Endothelial cell of umbilical vein (primary cell): Measurements from ENCODE around the gene ACTN1. TPM values are rescaled to one million over a fixed set of nuclear protein-coding genes. Genes with fewer than 3 reads are reported as not detected.

Source experiments
- BruUV-seq: library from RNA; stranded (reverse); fragments of 400-500 nt; replicated peaks from 2 replicates; lab custom pipeline; 2021; lab: Mats Ljungman, UMichigan
- CTCF ChIA-PET: fragments of 300-600, 350-600 bp; sonication (Branson Sonifier 250); formaldehyde crosslinking; loops from one replicate; lab custom pipeline; 2021; ENCODE audit warnings: antibody characterized with exemption, inconsistent platforms; lab: Charles Lee
- POLR2A ChIA-PET: fragments of 300-600, 350-600 bp; sonication (Branson Sonifier 250); formaldehyde crosslinking; loops from one replicate; lab custom pipeline; 2021; ENCODE audit warnings: antibody characterized with exemption, inconsistent platforms; lab: Charles Lee
- DNase-seq: peaks from one replicate; pipeline ENCODE4 v3.0.0-alpha.2; 2011; ENCODE audit warnings: low read depth, low spot score
- FAIRE-seq: peaks from 2 replicates; lab custom pipeline; 2011; peaks lifted over from hg19 to GRCh38; lab: Jason Lieb, UNC
- H2AFZ ChIP-seq: 2 replicates; pipeline ENCODE4 v1.6.0; 2012; ENCODE audit warnings: low read depth, low read length, control low read depth, inconsistent platforms
- H3K27ac ChIP-seq: 2 replicates; pipeline ENCODE4 v1.5.1; 2011; ENCODE audit warnings: low read depth, mild to moderate bottlenecking, control low read depth, low read length, moderate library complexity; ENCODE audit not compliant: insufficient read depth
- H3K27me3 ChIP-seq, 2 experiments: 2 replicates each; pipeline versions ENCODE4 v1.6.0 to v1.6.1; 2011; ENCODE audit warnings: low read length in 2 of 2, mixed read lengths in 1 of 2; ENCODE audit not compliant: control insufficient read depth in 2 of 2, insufficient read depth in 2 of 2
- H3K36me3 ChIP-seq, 2 experiments: 2 replicates in 1 of 2; 3 replicates in 1 of 2; pipeline ENCODE4 v1.5.1; 2011; ENCODE audit warnings: low read length in 2 of 2, mild to moderate bottlenecking in 1 of 2, moderate library complexity in 1 of 2; ENCODE audit not compliant: control insufficient read depth in 2 of 2, insufficient read depth in 2 of 2; ENCODE audit errors: extremely low read depth in 1 of 2
- H3K4me1 ChIP-seq: 3 replicates; pipeline ENCODE4 v1.5.1; 2011; ENCODE audit warnings: mild to moderate bottlenecking, low read length; ENCODE audit not compliant: control insufficient read depth, insufficient read depth; ENCODE audit errors: extremely low read depth
- H3K4me2 ChIP-seq: 2 replicates; pipeline ENCODE4 v1.6.1; 2011; ENCODE audit warnings: low read length, control low read depth, mixed read lengths; ENCODE audit not compliant: insufficient read depth
- H3K4me3 ChIP-seq, 3 experiments: fragments of 200-600 bp in 1 of 3; sonication (generic), shearing (Covaris generic) in 1 of 3; replicated peaks in 1 of 3; 2 replicates each; pipeline ENCODE4 v1.5.1; 2011 to 2016; ENCODE audit warnings: control low read depth in 3 of 3, low read length in 3 of 3, mild to moderate bottlenecking in 2 of 3, inconsistent platforms in 1 of 3, low read depth in 1 of 3, moderate library complexity in 1 of 3; ENCODE audit not compliant: insufficient read depth in 1 of 3
- H3K79me2 ChIP-seq: 2 replicates; pipeline ENCODE4 v1.6.0; 2012; ENCODE audit warnings: low read length, inconsistent platforms; ENCODE audit not compliant: control insufficient read depth, insufficient read depth
- H3K9ac ChIP-seq: replicated peaks from 2 replicates; pipeline ENCODE3; 2011; ENCODE audit warnings: low read length, control low read depth; ENCODE audit not compliant: insufficient read depth; ENCODE audit errors: extremely low read depth
- H3K9me1 ChIP-seq: replicated peaks from 3 replicates; pipeline ENCODE4 v1.6.0; 2011; ENCODE audit warnings: mild to moderate bottlenecking, low read length; ENCODE audit not compliant: control insufficient read depth, insufficient read depth; ENCODE audit errors: extremely low read depth
- H3K9me3 ChIP-seq: replicated peaks from 2 replicates; pipeline ENCODE4 v1.5.1; 2012; ENCODE audit warnings: low read length, inconsistent platforms; ENCODE audit not compliant: control insufficient read depth, insufficient read depth
- H4K20me1 ChIP-seq: replicated peaks from 2 replicates; pipeline ENCODE3; 2011; ENCODE audit warnings: mild to moderate bottlenecking, low read length; ENCODE audit not compliant: control insufficient read depth, insufficient read depth; ENCODE audit errors: extremely low read depth
- CTCF ChIP-seq, 2 donors: IDR thresholded peaks; 1 replicate in 1 of 2; 2 replicates in 1 of 2; pipeline ENCODE4 v1.5.1; 2011; ENCODE audit warnings: low read length in 2 of 2, mild to moderate bottlenecking in 2 of 2, moderate library complexity in 2 of 2, control low read depth in 1 of 2, inconsistent platforms in 1 of 2, low read depth in 1 of 2; ENCODE audit not compliant: insufficient read depth in 1 of 2; ENCODE audit errors: extremely low read depth in 1 of 2
- EZH2 ChIP-seq: IDR thresholded peaks from 2 replicates; pipeline ENCODE4 v1.6.1; 2012; ENCODE audit warnings: borderline replicate concordance, low read depth, mild to moderate bottlenecking, moderate library complexity, low read length, inconsistent platforms; ENCODE audit not compliant: severe bottlenecking
- FOS ChIP-seq: IDR thresholded peaks from 2 replicates; pipeline ENCODE4 v1.6.1; 2011; ENCODE audit warnings: mild to moderate bottlenecking, low read length, moderate library complexity, borderline replicate concordance; ENCODE audit not compliant: insufficient read depth
- GATA2 ChIP-seq: IDR thresholded peaks from 2 replicates; pipeline ENCODE4 v1.7.0; 2011; ENCODE audit warnings: low read depth, mild to moderate bottlenecking, moderate library complexity, mixed read lengths, low read length; ENCODE audit not compliant: insufficient read length, insufficient read depth
- JUN ChIP-seq: IDR thresholded peaks from 2 replicates; pipeline ENCODE4 v1.6.1; 2011; ENCODE audit warnings: borderline replicate concordance, low read depth; ENCODE audit not compliant: insufficient read length, insufficient read depth
- MAX ChIP-seq: IDR thresholded peaks from 2 replicates; pipeline ENCODE4 v1.6.1; 2011; ENCODE audit not compliant: insufficient read depth, insufficient read length
- MYC ChIP-seq: IDR thresholded peaks from one replicate; pipeline ENCODE4 v1.6.1; 2011; ENCODE audit warnings: mild to moderate bottlenecking, low read depth, low read length
- POLR2A ChIP-seq: IDR thresholded peaks from 2 replicates; pipeline ENCODE4 v1.6.1; 2012; ENCODE audit warnings: low read depth, mild to moderate bottlenecking, control low read depth, low read length
- POLR2AphosphoS5 ChIP-seq: IDR thresholded peaks from 2 replicates; pipeline ENCODE4 v1.6.1; 2012; ENCODE audit warnings: low read depth, mild to moderate bottlenecking, control low read depth, low read length, moderate library complexity; ENCODE audit not compliant: insufficient read depth
- dilution Hi-C: fragments of 300-500 bp; cut with MboI; formaldehyde crosslinking; loops from one replicate; pipeline ENCODE4 v1.15.0; 2019; ENCODE audit warnings: low sequenced_read_pairs; ENCODE audit not compliant: extremely low pct_ligation_motif_present
- intact Hi-C: fragments of 100-400 bp; cut with micrococcal nuclease; formaldehyde crosslinking; loops from one replicate; pipeline ENCODE4 v1.10.0; 2022
- polyA plus RNA-seq, 4 experiments: library from polyadenylated mRNA; depleted of rRNA in 3 of 4; stranded (reverse) in 3 of 4; unstranded in 1 of 4; fragments of >200 nt; gene quantifications; 2 replicates each; pipeline versions ENCODE4 v1.2.1 to v1.2.3, GENCODE V29; 2011 to 2012; ENCODE audit warnings: missing spikeins in 1 of 4
- total RNA-seq: library from RNA; stranded (reverse); gene quantifications from 2 replicates; pipeline ENCODE4 v1.2.3, GENCODE V29; 2021

Gene ACTN1
- total and polyA plus RNA-seq, 2 donors (not counting 3 experiments of a cell fraction or from before 2014, with no cell fraction given), result 442 to 463 TPM

DNA sequence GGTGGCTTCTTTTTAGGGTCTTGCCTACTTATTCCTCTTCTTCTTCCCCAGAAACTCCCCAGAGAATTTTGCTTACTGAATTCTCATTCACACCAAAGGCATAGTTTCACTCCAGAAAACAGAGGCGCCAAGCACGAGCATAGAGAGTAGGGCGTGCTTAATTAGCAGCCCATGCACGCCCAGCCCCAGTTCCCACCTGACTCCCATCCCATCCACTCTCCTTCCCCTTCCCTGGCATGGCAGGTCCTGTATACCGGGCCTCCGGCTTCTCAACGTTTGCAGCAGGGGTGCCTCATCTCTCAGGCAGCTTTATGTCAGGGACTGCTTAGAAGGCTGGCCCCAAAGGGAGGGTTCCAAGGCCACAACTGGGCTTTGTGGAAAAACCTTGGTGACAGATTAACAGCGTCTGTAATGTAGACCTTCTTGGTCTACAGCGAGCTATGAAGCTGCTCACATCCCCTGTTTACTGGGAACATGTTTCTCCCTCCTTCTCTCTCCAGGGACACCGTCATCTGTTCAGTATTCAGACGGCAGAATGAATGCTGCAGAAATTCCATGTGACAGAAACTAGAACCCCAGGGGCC lies 62.7 kb downstream of the ACTN1 start:
- Histone ChIP-seq H2AFZ (no peak overlapping the region), H3K4me2 (no peak overlapping the region), H3K27me3 (no peaks in the 10 kb centered on the region), H4K20me1 (peaks cover 2% of the 10 kb centered on the region), H3K4me3 (no peak overlapping the region), H3K9ac (no peak overlapping the region), H3K79me2 (peaks cover 80% of the 10 kb centered on the region), H3K9me3 (no peaks in the 10 kb centered on the region), H3K9me1 (no peaks in the 10 kb centered on the region), H3K4me1 (no peaks in the 10 kb centered on the region), H3K36me3 (peaks cover 29 to 53% of the 10 kb centered on the region in 2 experiments), H3K27ac (no peak overlapping the region)
- no TSS peak for BruUV-seq
- ChIA-PET POLR2A (no interaction called here), CTCF (interaction anchor here (1.0 to 1.1 kb wide), 2 partner anchors 119 to 185 kb away, joined by 3 read pairs; no protein-coding TSS in a partner anchor)
- DNase-seq (no peak), FAIRE-seq (no peak)
- no peak for TF ChIP-seq CTCF (IDR thresholded peaks at IDR 0.05; ENCODE audit: extremely low read depth in 1 of 2, insufficient read depth in 1 of 2, low read depth in 1 of 2, low read length in 2 of 2)
- no peak for TF ChIP-seq JUN
- intact Hi-C loops (no loop called here), dilution Hi-C loops (no loop called here)

DNA sequence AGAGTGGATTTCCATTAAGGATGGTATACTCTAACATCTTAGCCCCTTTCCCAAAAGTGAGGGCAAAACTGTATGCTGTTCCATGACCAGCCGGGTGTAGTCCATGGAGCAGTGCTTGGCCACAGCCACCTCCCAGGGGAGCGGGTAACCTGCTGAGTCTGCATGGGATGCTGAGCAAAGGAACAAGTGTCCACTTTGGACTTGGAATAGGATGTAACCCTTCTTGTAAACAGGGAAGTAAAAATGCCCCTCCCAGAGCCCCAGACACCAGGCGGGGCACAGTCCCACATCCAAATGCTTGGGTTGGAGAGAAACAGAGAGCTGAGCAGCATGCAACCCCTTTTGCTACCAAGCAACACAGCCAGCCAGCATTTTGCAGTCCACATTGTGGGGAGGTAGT lies 65.6 kb downstream of the ACTN1 start:
- intact Hi-C loops (no loop called here), dilution Hi-C loops (no loop called here)
- Histone ChIP-seq H3K9ac (no peak overlapping the region), H2AFZ (no peak overlapping the region), H3K36me3 (peaks cover 37 to 52% of the 10 kb centered on the region in 2 experiments), H3K4me3 (no peak overlapping the region), H3K4me1 (no peaks in the 10 kb centered on the region), H3K27me3 (no peaks in the 10 kb centered on the region), H3K27ac (no peak overlapping the region), H3K9me1 (no peaks in the 10 kb centered on the region), H3K79me2 (peaks cover 76% of the 10 kb centered on the region), H4K20me1 (peaks cover 4% of the 10 kb centered on the region), H3K4me2 (no peak overlapping the region), H3K9me3 (no peaks in the 10 kb centered on the region)
- TF ChIP-seq MYC (no peak), POLR2AphosphoS5 (no peak), EZH2 (no peak), JUN (no peak), FOS (no peak), POLR2A (no peak), GATA2 (no peak), CTCF (IDR thresholded peaks at IDR 0.05; ENCODE audit: extremely low read depth in 1 of 2, insufficient read depth in 1 of 2, low read depth in 1 of 2, low read length in 2 of 2) (no peak), MAX (no peak)
- BruUV-seq, result no TSS peak
- no peak for DNase-seq
- no peak for FAIRE-seq
- ChIA-PET POLR2A (no interaction called here), CTCF (interaction anchor here (1.2 to 4.2 kb wide), 14 partner anchors 12 to 216 kb away, joined by 3 to 54 read pairs (median 6); no protein-coding TSS in a partner anchor)
